Activated CD8-positive, alpha-beta memory T cell treated with anti-CD3 and anti-CD28 coated beads, Interleukin-2, amount 50 U/mL, for 4 hours (primary cell): ENCODE data around the gene SLBP.

Experiments used
- DNase-seq: peaks from one replicate; pipeline ENCODE4 v3.0.0-alpha.2; 2020

Gene SLBP

GRCh38 chr4:1748465-1748995 lies 36.4 kb upstream of the SLBP start:
- peak; percentile 80 for DNase-seq

DNA sequence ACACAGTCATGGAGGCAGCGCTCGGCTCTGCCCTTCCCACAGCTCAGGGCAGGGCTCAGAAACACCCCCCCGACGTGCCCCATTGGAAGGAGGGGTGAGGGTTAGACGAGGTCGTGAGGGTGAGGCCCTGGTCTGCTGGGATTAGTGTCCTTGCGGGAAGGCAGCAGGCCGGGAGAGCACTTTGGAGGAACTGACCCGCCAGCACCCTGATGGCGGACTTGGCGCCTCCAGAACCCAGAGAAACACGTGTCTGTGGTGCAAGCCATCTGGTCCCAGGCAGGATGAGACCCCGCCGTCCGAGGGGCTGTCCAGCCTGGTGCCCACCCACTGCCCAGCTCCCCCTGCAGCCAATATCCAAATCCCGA lies 35.5 kb upstream of the SLBP start:
- DNase-seq, result no peak

GRCh38 chr4:1746919-1747602 lies 34.9 kb upstream of the SLBP start:
- no peak for DNase-seq

GRCh38 chr4:1746265-1746691 lies 34.2 kb upstream of the SLBP start:
- peak; percentile 79 for DNase-seq

- no peak for DNase-seq
Measured at GRCh38 chr4:1745697-1746096, 33.6 kb upstream of the SLBP start.

- DNase-seq, result no peak
Measured at GRCh38 chr4:1745165-1745564, 33.0 kb upstream of the SLBP start.

DNA sequence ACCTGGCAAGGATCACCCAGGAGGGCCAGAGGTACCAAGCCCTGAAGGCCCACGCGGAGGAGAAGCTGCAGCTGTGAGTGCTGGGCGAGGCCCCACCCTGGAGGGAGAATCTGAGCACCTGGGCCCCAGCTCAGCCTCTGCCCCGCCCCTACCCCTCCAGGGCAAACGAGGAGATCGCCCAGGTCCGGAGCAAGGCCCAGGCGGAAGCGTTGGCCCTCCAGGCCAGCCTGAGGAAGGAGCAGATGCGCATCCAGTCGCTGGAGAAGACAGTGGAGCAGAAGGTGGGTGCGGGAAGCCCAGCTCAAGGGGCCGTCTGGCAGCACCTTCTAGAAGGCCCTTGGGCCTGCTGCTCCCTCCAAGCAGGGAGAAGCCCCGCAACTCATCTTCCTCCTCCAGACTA lies 32.4 kb upstream of the SLBP start:
- no peak for DNase-seq

- DNase-seq, result no peak
Measured at GRCh38 chr4:1743975-1744374, 31.9 kb upstream of the SLBP start.

DNA sequence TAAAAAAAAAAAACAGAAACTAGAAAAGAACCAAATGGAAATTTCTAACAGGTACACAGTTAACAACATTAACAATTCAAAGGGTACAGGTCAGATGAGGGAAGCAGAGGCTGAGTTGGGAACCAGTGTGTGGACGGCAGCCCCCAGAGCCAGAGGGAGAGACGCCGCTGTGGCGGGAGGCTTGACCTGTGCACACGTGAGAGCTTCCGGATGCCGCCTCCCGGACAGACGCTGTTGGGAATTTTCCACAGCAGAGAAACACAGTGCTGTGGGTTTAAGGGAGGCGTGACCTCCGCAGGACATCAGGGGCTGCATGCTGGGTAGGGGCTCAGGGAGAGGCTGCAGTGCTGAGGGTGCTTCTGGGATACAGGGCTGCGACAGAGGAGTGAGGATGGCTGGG lies 31.4 kb upstream of the SLBP start:
- DNase-seq, result no peak

GRCh38 chr4:1741208-1741607 lies 29.1 kb upstream of the SLBP start:
- DNase-seq, result no peak

DNA sequence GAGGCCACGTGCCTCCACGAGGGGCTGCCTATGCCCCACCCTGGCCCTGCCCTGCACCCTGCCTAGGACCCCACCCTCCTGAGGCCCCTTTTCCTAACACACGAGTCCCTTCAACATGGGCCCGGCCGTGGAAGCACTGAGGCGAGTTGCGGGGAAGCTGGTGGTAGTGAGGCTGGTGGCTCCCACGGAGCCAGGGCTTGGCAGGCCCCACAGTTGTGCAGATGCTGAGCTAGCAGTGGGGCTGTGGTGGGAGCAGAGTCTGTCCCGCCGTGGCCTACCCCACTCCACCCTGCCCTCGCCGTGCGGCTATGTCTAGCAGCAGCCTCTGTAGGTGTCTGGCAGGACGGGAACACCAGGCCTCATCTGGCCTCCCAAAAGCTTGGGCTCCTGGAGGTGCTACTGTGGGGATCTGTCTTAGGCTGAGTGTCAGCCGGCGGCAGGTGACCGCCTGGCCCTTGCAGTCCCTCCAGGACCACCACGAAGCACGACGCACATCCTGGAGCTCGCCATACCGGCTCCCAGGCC lies 28.0 kb upstream of the SLBP start:
- no peak for DNase-seq

DNA sequence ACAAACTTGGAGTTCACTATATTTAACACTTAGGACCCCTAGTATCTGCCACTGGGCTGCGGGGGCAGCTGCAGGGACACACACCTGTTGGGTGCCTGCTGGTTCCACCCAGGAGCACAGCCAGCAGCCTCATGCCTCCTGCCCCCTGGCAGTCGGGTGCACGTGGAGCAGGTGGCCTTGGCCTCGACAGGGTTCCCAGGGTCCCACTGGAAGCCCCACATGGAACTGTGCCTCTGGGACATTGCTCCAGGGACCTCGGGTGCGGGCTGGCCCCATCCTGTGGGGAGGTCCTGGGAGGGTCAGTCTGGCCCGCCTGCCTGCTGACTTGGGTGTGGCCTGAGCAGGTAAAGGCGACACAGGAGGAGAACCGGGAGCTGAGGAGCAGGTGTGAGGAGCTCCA lies 27.2 kb upstream of the SLBP start:
- no peak for DNase-seq

DNA sequence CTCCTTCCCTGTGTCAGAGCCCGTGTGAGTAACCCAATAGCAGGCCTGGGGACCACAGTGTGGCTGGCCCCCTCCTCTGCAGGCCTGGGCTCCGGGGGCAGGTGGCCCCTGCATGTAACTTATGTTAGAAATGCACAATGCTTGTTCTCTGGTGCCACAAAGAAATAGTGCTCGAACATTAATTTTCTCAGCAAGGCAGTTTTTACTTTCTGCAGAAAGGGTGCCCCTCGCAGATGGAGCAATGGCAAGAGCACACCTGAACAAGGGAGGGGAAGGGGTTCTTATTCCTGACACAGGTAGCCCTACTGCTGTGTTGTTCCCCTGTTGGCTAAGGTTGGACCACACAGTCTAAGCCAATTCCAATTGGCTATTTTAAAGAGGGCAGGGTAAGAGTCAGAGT lies 26.3 kb upstream of the SLBP start:
- DNase-seq, result no peak

DNA sequence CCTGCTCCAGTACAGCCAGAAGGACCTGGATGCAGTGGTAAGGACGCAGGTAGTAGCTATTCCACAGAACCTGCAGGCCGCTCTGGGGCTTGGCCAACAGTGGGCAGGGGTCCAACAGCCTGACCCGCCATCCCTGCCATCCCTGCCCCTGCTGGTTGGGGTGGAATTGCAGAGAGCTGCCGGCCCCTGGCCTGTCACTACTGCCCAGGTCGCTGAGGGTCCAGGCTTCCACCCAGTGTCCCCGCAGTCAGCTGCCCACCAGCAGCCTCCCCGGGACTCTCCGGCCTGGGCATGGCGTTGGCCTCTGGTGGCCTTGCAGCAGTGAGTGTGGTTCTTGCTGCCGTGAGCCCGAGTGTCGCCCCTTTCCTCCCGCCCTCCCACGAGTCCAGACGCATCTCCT lies 25.5 kb upstream of the SLBP start:
- DNase-seq, result no peak

DNA sequence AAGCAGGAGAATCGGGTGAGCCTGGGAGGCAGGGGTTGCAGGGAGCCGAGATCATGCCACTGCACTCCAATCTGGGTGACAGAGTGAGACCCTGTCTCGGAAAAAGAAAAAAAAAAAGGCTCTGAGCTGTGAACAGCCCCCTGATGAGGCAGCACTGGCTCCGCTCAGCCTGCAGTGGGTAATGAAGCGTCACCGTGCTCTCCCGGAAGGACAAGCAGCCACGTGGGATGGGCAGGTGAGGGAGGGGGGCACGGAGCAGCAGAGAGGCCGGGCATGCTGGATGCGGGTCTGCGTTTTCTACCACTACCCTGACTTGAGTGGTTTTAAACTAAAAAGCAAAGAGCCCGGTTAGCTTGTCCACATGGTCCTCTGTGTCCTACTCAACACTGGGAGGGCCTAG lies 24.7 kb upstream of the SLBP start:
- no peak for DNase-seq

GRCh38 chr4:1735215-1735614 lies 23.1 kb upstream of the SLBP start:
- no peak for DNase-seq

GRCh38 chr4:1732911-1733310 lies 20.8 kb upstream of the SLBP start:
- DNase-seq, result no peak

- DNase-seq, result no peak
Measured at GRCh38 chr4:1731180-1731579, 19.1 kb upstream of the SLBP start.

DNA sequence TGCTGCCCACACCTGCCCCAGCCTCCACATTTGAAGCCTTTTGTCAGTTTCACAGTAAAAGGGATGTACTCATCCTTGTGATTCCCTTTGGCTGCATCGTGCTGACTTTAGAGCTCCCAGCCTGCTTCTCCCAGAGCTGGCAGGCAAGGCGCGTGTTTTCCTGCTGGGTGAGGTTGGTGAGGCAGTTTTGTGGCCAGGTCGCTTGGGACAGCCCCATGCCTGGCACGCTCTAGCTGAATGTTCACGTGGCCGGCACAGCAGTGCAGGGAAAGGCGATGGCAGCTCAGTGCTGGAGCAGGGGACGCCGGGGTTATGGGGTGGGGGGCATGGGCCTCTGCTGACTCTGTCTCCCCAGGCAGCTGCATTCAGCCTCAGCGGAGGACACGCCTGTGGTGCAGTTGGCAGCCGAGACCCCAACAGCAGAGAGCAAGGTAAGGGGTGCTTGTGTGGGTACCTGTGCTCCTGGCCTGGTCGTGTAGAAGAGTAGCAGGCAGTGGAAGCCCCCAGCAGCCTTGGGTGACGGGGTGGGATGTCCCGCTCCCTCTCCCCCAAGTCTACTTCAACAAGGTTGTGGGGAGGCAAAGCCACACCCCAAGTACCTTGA lies 18.5 kb upstream of the SLBP start:
- no peak for DNase-seq

DNA sequence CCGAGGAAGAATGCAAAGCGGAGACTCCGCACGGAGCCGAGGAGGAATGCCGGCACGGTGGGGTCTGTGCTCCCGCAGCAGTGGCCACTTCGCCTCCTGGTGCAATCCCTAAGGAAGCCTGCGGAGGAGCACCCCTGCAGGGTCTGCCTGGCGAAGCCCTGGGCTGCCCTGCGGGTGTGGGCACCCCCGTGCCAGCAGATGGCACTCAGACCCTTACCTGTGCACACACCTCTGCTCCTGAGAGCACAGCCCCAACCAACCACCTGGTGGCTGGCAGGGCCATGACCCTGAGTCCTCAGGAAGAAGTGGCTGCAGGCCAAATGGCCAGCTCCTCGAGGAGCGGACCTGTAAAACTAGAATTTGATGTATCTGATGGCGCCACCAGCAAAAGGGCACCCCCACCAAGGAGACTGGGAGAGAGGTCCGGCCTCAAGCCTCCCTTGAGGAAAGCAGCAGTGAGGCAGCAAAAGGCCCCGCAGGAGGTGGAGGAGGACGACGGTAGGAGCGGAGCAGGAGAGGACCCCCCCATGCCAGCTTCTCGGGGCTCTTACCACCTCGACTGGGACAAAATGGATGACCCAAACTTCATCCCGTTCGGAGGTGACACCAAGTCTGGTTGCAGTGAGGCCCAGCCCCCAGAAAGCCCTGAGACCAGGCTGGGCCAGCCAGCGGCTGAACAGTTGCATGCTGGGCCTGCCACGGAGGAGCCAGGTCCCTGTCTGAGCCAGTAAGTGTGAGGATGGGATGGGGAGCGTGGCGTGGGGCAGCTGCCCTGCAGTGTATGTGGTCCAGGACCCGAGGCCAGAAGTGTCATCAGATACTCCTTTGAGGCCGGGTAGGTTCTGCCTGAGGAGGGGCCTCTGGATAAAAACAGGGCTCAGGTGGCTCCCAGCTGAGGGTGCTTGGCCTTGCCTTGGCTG lies 16.2 kb upstream of the SLBP start:
- DNase-seq, result no peak

- DNase-seq, result no peak
Measured at GRCh38 chr4:1727117-1728031, 15.3 kb upstream of the SLBP start.

DNA sequence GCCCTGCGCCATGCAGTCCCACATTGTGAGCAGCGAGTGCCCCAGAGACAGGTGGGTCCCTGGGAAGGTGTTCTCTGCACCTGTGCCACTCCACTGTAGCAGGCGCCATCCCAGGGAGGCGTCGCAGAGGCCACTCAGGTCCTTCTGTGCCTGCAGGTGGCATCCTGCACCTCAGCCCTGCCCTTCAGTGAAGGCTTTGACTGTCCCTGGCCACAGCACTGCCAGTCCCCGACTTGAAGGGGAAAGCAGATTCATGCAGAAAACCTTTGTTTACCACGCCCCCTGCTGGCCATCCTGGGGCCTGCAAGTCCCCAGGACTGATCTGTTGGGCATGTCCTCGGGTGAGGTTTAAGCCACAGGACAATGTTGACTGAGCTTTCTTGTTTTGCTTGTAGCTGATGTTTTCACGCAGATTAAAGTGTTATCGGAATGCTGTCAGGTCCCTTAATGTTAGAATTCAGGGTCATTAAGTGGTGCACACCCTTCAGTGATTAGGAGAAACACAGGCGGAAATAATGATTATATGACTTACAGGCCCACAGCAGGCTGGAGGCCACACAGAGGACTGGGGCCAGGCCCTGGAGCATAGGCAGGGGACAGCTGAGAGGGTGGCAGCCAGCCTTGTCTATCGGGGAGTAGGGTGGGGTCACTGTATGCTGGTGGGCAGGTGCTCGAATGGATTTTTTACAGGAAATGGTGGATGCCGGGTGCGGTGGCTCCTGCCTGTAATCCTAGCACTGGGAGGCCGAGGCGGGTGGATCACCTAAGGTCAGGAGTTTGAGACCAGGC lies 14.2 kb upstream of the SLBP start:
- peak; percentile 92 for DNase-seq
